Lung (tissue), 12 donors: ENCODE measurements around the gene TBL1Y. TPM values are rescaled to one million over a fixed set of nuclear protein-coding genes. Genes with fewer than 3 reads are reported as not detected.

ENCODE experiments used
- ATAC-seq: fragments of 200-7000 bp; cut with Tn5 transposase; one replicate; pipeline ENCODE4 v1.9.1; 2020; ENCODE audit warnings: moderate number of reproducible peaks; ENCODE audit not compliant: insufficient read depth, low FRiP score
- DNase-seq, 3 donors: peaks; one replicate each; pipeline ENCODE4 v3.0.0-alpha.2; 2013 to 2017
- H3K27ac ChIP-seq, 2 donors: one replicate each; pipeline ENCODE4 v1.5.1; 2013; ENCODE audit warnings: mild to moderate bottlenecking in 2 of 2, moderate library complexity in 2 of 2, control low read depth in 1 of 2, inconsistent platforms in 1 of 2, low read depth in 1 of 2, low read length in 1 of 2
- H3K27me3 ChIP-seq, 3 donors: one replicate each; pipeline ENCODE4 v1.5.1; 2013; ENCODE audit warnings: low read length in 2 of 3; ENCODE audit not compliant: control insufficient read depth in 3 of 3, insufficient read depth in 3 of 3
- H3K36me3 ChIP-seq, 4 donors: one replicate each; pipeline ENCODE4 v1.5.1; 2013; ENCODE audit warnings: low read length in 4 of 4, mild to moderate bottlenecking in 1 of 4, moderate library complexity in 1 of 4; ENCODE audit not compliant: control insufficient read depth in 4 of 4, insufficient read depth in 4 of 4
- H3K4me1 ChIP-seq, 5 donors: one replicate each; pipeline ENCODE4 v1.5.1; 2013; ENCODE audit warnings: low read length in 5 of 5, mild to moderate bottlenecking in 2 of 5, moderate library complexity in 1 of 5; ENCODE audit not compliant: control insufficient read depth in 5 of 5, insufficient read depth in 5 of 5
- H3K4me3 ChIP-seq: one replicate; pipeline ENCODE4 v1.5.1; 2013; ENCODE audit warnings: mild to moderate bottlenecking, control low read depth, moderate library complexity
- H3K9ac ChIP-seq, 2 donors: one replicate each; pipeline ENCODE4 v1.5.1; 2013; ENCODE audit warnings: low read length in 2 of 2, control low read depth in 1 of 2; ENCODE audit not compliant: insufficient read depth in 1 of 2
- H3K9me3 ChIP-seq, 4 donors: one replicate each; pipeline ENCODE4 v1.5.1; 2013; ENCODE audit warnings: low read length in 3 of 4, mild to moderate bottlenecking in 1 of 4, moderate library complexity in 1 of 4; ENCODE audit not compliant: control insufficient read depth in 4 of 4, insufficient read depth in 3 of 4
- CTCF ChIP-seq: IDR thresholded peaks from 2 replicates; pipeline ENCODE4 v1.5.1; 2012; ENCODE audit warnings: mild to moderate bottlenecking; ENCODE audit errors: control extremely low read depth, extremely low read depth
- WGBS, 2 donors: extraction: QIAGEN DNeasy Blood & Tissue Kit; methylation state at CpG; one replicate each; pipeline ENCODE4 v1.1.7; 2013; 5-methylcytosine and 5-hydroxymethylcytosine counted together
- polyA plus RNA-seq, 2 donors: library from polyadenylated mRNA; stranded (reverse); fragments of 200-250 nt; gene quantifications; one replicate each; pipeline ENCODE4 v1.2.1, GENCODE V29; 2013
- total RNA-seq, 2 donors: library from RNA; depleted of rRNA in 1 of 2; stranded (reverse); fragments of >200 nt in 1 of 2; gene quantifications; one replicate each; pipeline ENCODE4 v1.2.1, GENCODE V29; 2014 to 2021
- donor health status: control.
- donor health status: control.
- donor health status: Bipolar disorder and iron deficiency.
- donor health status: healthy.
- donor health status: DM: yes; HTN: yes; CAD: no.

The TBL1Y gene
- total and polyA plus RNA-seq, 4 donors = 0.18 TPM; not detected in 3

- H3K9me3 ChIP-seq = no peaks in the 10 kb centered on the region
- H3K27me3 ChIP-seq = no peaks in the 10 kb centered on the region
- no peaks in the 10 kb centered on the region for H3K36me3 ChIP-seq
- H3K4me3 ChIP-seq = no peak overlapping the region
- no peak overlapping the region for H3K27ac ChIP-seq
- H3K9ac ChIP-seq = no peak overlapping the region
- H3K4me1 ChIP-seq = no peaks in the 10 kb centered on the region
- ATAC-seq = no peak
- WGBS, 2 donors = 71% methylated on average over 5 of the region's 6 CpGs; no CpG with 5 or more reads in 1 of the 2 donors
- DNase-seq = no peak
- TF ChIP-seq CTCF = no peak
Measured at GRCh38 chrY:6989886-6990620, 79.6 kb downstream of the TBL1Y start.

- 20% methylated on average over 3 of the region's 3 CpGs; no CpG with 5 or more reads in 1 of the 2 donors for WGBS, 2 donors
- H3K4me3 ChIP-seq = no peak overlapping the region
- DNase-seq (no peak), ATAC-seq (no peak)
- no peaks in the 10 kb centered on the region for H3K4me1 ChIP-seq
- no peaks in the 10 kb centered on the region for H3K27me3 ChIP-seq
- no peak for TF ChIP-seq CTCF
- no peaks in the 10 kb centered on the region for H3K36me3 ChIP-seq
- H3K9ac ChIP-seq = no peak overlapping the region
- no peak overlapping the region for H3K27ac ChIP-seq
- no peaks in the 10 kb centered on the region for H3K9me3 ChIP-seq
Measured at GRCh38 chrY:6992041-6992440, 81.5 kb downstream of the TBL1Y start.

- no peaks in the 10 kb centered on the region for H3K4me1 ChIP-seq
- 63% methylated on average over 4 of the region's 4 CpGs; no CpG with 5 or more reads in 1 of the 2 donors for WGBS, 2 donors
- no peak overlapping the region for H3K4me3 ChIP-seq
- H3K36me3 ChIP-seq = no peaks in the 10 kb centered on the region
- DNase-seq = no peak
- ATAC-seq = no peak
- TF ChIP-seq CTCF = no peak
- H3K27ac ChIP-seq = no peak overlapping the region
- no peaks in the 10 kb centered on the region for H3K9me3 ChIP-seq
- H3K9ac ChIP-seq = no peak overlapping the region
- H3K27me3 ChIP-seq = no peaks in the 10 kb centered on the region
Measured at GRCh38 chrY:6995987-6996386, 85.5 kb downstream of the TBL1Y start.
